DMS153 treated with DMSO at 0.1 percent for 48 hours (cell line): ENCODE measurements around the gene UPK3B.
"Not testable (repeated sequence)": the region's sequence is repeated elsewhere in the genome, so short reads cannot be mapped to it uniquely, and the experiment has no call there.

Experiments used
- DNase-seq: peaks from one replicate; lab custom pipeline; 2025; ENCODE audit not compliant: unreplicated experiment; lab: John Stamatoyannopoulos, UW

UPK3B gene

DNA sequence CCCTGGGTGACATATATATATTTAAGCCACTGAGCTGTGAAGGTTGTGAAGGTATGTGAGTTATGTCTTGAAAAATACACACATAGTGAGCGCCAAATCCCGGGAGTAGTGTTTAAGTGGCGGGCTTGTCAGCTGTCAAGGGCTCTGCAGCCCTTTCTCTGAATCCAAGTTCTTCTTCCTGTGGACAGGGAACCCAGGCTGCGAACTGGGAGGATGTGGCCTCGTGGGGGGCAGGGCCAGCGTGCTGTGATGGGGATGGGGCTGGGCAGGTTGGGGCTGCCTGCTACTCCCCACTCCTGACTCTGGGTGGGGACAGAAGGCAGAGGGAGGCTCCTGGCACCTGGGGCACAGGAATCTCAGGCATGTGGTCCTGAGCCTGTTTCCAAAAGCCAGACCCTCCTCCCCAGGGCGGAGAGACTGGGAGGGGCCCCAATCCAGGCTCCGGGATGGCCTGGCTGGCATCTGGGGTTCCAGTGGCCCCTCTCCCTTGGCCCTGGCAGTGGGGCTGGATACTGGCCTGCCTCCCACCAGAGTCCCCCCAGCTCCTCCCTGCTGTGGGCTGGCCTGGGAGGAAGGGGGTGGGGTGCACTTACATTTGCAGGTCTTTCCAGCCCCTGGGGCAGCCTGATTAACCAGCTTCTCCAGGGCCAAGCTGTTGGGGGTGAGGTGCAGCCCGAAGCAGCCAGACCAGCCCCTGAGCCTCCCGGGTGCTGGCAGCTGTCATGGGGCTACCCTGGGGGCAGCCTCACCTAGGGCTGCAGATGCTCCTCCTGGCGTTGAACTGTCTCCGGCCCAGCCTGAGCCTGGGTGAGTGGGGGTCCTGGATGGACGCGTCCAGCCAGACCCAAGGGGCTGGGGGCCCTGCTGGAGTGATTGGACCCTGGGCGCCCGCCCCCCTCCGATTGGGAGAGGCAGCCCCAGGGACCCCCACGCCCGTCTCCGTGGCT lies at the start of gene UPK3B:
Gene UPK3B, plus strand, starts transcription at position 622 of the 947 bp plus-strand sequence. Its CDS starts 101 bp downstream, at position 723.
- no peak for DNase-seq

GRCh38 chr7:76460767-76461166 lies 49.6 kb upstream of the UPK3B start:
- DNase-seq, result not testable (repeated sequence)

GRCh38 chr7:76461464-76462101 lies 48.8 kb upstream of the UPK3B start, which contains the start of gene DTX2:
TSS of gene DTX2 (plus strand) at chr7:76461709. CDS start at chr7:76480510, 18,801 bp downstream.
- not testable (repeated sequence) for DNase-seq

GRCh38 chr7:76462271-76462882 lies 48.0 kb upstream of the UPK3B start:
- DNase-seq, result not testable (repeated sequence)

- not testable (repeated sequence) for DNase-seq
These were observed 45.4 kb upstream of the UPK3B start for GRCh38 chr7:76464959-76465358.

- not testable (repeated sequence) for DNase-seq
These were observed 44.4 kb upstream of the UPK3B start for GRCh38 chr7:76465950-76466349.

- DNase-seq, result not testable (repeated sequence)
These were observed 42.5 kb upstream of the UPK3B start for GRCh38 chr7:76467743-76468404.

GRCh38 chr7:76471556-76472221 lies 38.7 kb upstream of the UPK3B start:
- DNase-seq, result not testable (repeated sequence)

DNA sequence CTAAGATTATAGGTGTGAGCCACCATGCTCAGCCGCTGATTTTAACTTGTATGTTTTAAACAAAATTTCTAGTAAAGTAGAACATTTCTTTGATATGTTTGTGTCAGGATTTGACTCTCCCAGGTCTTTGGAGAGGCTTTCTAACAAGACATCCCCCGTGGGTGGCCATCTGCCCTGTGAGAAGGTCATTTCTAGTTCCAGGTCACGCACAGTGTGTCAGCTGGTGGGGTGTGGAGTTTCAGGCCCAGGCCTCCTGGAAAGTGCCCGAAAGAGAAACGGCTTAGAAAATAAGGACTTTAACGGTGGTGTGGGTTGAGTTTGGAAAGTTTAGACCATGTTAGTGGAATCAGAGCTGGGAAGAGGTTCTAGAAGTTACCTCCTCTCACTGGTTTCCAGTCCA lies 37.3 kb upstream of the UPK3B start:
- not testable (repeated sequence) for DNase-seq

- DNase-seq, result not testable (repeated sequence)
These were observed 34.1 kb upstream of the UPK3B start for GRCh38 chr7:76476280-76476679.

- DNase-seq, result not testable (repeated sequence)
These were observed 33.4 kb upstream of the UPK3B start for GRCh38 chr7:76476742-76477474.

GRCh38 chr7:76479628-76480027 lies 30.7 kb upstream of the UPK3B start:
- not testable (repeated sequence) for DNase-seq

GRCh38 chr7:76480403-76481253 lies 29.7 kb upstream of the UPK3B start:
- DNase-seq, result not testable (repeated sequence)

DNA sequence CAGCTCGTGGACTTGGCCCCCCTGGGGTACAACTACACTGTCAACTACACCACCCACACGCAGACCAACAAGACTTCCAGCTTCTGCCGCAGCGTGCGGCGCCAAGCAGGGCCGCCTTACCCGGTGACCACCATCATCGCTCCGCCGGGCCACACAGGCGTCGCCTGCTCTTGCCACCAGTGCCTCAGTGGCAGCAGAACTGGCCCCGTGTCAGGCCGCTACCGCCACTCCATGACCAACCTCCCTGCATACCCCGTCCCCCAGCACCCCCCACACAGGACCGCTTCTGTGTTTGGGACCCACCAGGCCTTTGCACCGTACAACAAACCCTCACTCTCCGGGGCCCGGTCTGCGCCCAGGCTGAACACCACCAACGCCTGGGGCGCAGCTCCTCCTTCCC lies 27.7 kb upstream of the UPK3B start:
- not testable (repeated sequence) for DNase-seq

DNA sequence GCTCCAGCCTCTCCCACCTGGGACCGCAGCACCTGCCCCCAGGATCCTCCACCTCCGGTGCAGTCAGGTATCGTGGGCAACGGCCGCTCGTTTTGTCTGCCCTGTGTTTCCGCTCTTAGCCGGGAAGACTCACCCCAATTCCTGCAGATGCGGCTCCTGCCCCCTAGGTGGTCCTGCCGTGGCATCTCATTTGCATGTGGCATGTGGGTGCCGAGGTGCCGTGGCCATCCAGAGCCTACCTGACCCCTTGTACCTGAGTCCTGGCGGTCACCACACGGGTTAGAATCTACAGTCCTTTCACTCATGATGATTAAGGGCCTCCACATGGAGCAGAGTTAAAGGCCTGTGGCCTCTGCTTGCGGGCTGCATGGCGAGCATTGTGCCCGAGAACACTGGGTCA lies 27.3 kb upstream of the UPK3B start:
- not testable (repeated sequence) for DNase-seq

- not testable (repeated sequence) for DNase-seq
These were observed 25.9 kb upstream of the UPK3B start for GRCh38 chr7:76484456-76484855.

DNA sequence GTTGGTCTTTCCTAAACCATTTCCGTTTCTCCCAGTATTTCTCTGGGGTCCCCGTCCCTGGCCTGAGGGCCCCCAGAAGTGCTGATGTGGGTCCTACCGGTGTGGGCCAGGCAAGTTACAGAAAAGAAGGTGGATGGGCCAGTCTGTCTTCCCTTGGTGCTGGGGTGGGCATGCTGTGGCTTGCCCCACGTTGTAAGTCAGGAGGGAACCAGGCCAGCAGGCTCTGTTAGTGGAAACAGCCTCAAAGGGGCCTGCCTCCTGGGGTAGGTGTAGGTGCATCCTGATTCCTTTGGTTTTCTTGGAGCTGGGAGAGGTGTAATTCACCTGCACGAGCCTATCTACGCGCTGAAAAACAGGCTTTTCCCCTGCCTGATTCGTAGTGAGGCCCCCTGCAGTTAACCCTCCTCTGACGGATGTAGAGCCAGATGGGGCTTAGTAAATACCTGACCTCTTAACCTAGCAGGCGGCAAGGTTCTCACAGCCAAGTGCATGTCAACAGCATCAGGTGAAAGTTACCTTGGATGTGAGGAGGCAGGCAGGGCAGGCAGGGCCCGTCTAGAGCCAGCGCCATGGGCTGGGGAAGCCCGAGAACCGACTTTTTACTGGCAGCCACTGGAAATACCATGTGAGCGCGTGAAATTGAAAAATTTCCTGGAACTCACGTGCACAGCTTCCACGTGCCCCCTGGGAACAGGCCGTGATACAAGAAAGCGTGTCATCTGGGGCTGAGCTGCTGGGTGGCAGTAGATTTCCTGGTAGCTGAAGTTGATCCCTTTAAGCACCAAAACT lies 24.3 kb upstream of the UPK3B start:
- not testable (repeated sequence) for DNase-seq

- DNase-seq, result not testable (repeated sequence)
These were observed 23.7 kb upstream of the UPK3B start for GRCh38 chr7:76486618-76487017.
